HT-29 (cell line): ENCODE data around the gene MRPS35. TPM values are rescaled to one million over a fixed set of nuclear protein-coding genes. Genes with fewer than 3 reads are reported as not detected.

Experiments used
- DNase-seq: peaks from one replicate; pipeline ENCODE4 v3.0.0-alpha.2; 2015; ENCODE audit warnings: low spot score
- total RNA-seq: library from RNA; depleted of rRNA; stranded (reverse); fragments of >200 nt; shearing (Covaris generic); gene quantifications from 2 replicates; pipeline ENCODE4 v1.2.3, GENCODE V29; 2014; rRNA removed

Gene MRPS35
- 61.5 and 63.1 TPM in 2 replicates for total RNA-seq

DNA sequence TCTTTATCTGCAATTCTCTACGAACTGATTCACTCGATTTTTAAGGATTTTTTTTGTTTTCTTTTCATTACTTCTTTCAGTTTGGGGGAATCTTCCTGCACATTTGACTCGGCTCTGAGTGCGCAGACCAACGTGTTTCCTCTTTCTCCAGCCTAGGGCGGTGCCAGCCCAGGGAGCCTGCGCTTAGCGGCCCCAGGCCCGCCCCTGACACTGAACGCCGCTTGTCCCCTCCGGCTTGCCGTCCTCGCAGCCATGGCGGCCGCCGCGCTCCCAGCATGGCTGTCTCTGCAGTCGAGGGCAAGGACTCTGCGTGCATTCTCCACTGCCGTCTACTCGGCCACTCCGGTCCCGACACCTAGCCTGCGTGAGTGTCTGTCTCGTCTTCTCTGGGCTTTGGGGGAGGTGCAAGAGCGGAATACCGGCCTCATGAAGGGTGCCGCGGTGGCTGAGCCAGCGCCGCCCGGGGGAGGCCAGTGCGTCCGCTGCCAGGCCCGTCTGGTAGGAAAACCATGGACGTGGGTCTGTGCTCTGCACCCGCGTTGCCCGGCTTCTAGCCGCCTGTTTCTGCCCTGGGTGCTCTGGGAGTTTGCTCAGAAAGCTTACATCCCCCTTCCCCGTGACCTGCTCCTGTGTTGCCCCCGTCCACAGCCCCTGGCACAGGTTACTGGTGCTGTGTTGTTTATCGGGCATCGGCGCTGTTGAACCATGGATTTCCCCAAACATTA lies at the start of gene MRPS35:
TSS of gene MRPS35 (plus strand) at position 241 of the 725 bp plus-strand sequence. CDS start at position 253, 12 bp downstream.
- DNase-seq, result peak; percentile 93

DNA sequence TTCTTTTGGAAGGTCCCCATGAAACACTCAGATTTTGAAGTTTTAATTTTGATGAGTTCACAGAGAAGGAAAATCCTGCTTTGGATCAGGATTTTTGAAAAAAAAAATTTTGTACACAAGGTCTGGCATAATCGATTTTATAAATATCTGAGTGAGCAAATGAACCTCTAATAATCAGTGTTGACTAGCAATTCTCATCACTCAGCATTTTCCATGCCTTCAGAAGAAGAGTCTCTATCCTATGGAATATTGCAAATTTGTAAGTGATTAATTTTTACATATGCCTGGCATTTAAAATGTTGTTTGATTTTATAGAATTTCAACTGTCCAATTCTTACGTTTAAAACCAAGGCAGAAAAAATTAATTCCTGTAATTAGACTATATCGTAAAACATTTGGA lies 44.9 kb upstream of the MRPS35 start:
- DNase-seq, result no peak

DNA sequence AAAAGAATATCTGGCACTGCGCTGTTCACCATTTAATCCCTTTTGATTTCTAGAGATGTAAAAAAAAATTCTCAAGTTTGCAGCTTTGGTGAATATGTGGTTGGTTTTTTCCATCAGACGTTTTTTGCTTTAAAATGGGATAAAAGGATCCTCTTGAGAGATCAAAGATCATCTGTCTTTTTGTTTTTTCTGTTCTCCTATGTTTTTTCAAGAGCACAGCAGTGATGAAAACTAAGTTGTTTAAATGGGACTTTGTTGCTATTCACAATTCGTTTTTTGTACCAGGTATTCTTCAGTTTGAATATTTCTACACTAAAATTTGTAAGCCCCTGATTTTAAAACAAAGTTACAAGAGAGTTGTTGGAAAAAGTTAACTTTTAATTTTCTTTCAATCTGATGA lies 44.1 kb upstream of the MRPS35 start:
- DNase-seq, result no peak

DNA sequence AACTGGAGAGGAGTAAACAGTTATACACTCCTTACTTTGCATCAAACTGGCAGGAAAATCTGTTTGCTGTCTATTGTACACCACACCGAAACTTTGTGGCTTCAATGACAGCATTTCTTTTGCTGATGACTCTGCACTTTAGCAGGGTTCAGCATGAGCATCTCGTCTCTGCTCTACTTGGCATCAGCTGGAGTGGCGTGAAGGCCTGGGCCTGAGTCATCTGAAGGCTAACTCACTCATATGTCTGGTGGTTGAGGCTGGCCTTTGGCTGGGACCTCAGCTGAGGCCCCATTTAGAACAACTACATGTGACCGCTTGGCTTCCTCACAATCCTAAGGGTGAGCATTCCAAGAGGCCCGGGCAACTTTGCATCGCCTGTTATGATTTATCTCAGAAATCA lies 43.1 kb upstream of the MRPS35 start:
- DNase-seq, result no peak

DNA sequence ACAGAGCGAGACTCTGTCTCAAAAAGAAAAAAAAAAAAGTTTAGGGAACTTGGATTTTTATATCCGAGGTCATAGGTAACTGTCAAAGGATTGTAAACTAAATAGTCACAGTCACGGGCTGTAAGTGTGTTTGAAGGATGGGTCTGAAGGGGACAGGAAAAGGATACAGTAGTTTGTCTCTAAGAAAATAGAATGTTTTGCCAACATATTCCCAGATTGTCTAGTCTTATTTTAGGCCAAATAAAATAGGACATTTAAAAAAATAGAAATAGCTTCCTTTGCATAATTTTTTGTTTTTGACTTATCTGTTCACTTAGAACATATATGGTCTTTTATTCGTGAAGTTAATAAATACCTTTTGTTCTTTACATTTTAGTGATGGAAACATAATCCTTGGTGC lies 38.6 kb upstream of the MRPS35 start:
- no peak for DNase-seq

- DNase-seq, result no peak
These were observed 38.0 kb upstream of the MRPS35 start for GRCh38 chr12:27672643-27673042.

- no peak for DNase-seq
These were observed 37.4 kb upstream of the MRPS35 start for GRCh38 chr12:27673101-27673718.

- no peak for DNase-seq
These were observed 35.6 kb upstream of the MRPS35 start for GRCh38 chr12:27674989-27675388.

GRCh38 chr12:27680619-27681018 lies 30.0 kb upstream of the MRPS35 start:
- DNase-seq, result no peak

DNA sequence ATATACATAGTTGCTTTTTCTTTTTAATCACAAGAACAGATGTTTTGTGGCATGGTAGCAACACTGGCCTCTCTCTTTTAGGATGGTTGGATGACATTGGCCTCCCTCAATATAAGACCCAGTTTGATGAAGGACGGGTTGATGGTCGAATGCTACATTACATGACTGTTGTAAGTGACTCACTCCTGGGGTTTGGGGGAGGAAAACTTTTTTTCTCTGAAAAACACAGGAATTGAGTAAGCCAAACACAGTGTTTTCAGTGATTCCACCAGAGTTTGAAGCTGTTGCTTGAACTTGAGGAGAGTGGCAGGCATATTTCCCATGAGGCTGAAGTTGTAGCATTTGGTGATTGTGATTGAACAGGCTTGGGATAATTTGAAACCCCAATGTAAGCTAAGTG lies 28.1 kb upstream of the MRPS35 start:
- DNase-seq, result no peak

DNA sequence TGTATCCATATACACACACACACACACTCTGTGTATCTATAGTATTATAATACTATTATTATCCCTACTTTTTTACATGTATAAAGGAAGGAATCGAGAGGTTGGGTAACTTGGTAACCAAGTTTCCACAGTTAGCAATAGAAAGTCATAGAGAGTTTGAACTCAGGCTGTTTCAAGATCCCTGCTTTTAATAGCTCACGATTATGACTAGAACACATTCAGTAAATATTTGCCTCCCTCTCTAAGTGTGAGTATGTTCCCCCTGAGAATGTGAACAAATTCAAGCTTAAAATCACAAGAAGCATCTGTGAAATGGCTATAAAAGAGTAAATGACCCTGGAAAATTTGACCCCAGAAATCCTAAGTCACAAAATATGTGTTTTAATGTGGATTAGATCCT lies 25.4 kb upstream of the MRPS35 start:
- no peak for DNase-seq

DNA sequence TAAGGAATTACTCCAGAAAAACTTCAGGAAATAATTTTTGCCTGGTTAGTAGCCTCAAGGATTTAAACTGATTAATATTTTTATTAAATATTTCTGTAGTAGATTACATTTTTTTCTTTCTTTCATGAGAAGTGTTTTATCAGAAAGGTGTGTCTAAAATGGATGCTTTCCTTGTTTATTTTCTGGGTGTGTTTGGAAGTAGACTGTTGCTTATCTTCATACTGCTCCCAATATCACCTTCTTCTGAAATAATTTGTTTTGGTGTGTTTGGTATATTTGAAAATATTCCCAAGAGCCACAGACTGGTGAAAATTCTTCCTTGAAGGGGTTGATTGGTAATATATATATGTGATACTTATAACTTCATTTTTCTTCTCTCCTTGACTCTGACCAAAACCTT lies 24.5 kb upstream of the MRPS35 start:
- DNase-seq, result no peak

- DNase-seq, result no peak
These were observed 22.0 kb upstream of the MRPS35 start for GRCh38 chr12:27688671-27689070.

- DNase-seq, result no peak
These were observed 21.0 kb upstream of the MRPS35 start for GRCh38 chr12:27689558-27690180.

DNA sequence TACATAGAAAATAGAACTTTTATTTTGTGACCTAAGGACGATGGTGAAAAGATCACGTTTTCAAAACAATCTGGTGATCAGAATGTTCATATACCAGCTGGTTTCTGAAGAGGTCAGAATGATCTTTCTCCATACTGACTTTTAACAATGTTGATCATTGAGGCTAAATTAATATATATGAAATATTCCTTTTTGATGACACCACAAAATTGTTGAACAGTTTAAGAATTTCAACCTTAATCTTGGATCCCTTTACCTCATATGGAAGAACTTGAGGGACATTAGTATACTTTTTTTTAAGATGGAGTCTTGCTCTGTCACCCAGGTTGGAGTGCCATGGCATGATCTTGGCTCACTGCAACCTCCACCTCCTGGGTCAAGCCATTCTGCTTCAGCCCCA lies 17.2 kb upstream of the MRPS35 start:
- no peak for DNase-seq

- DNase-seq, result no peak
These were observed 14.9 kb upstream of the MRPS35 start for GRCh38 chr12:27695556-27696292.

- DNase-seq, result no peak
These were observed 14.4 kb upstream of the MRPS35 start, which contains the start of gene REP15 for GRCh38 chr12:27696293-27696652. REP15 (plus strand) TSS chr12:27696447; CDS start chr12:27696563, 116 bp downstream.

GRCh38 chr12:27696864-27697564 lies 13.6 kb upstream of the MRPS35 start:
- no peak for DNase-seq

DNA sequence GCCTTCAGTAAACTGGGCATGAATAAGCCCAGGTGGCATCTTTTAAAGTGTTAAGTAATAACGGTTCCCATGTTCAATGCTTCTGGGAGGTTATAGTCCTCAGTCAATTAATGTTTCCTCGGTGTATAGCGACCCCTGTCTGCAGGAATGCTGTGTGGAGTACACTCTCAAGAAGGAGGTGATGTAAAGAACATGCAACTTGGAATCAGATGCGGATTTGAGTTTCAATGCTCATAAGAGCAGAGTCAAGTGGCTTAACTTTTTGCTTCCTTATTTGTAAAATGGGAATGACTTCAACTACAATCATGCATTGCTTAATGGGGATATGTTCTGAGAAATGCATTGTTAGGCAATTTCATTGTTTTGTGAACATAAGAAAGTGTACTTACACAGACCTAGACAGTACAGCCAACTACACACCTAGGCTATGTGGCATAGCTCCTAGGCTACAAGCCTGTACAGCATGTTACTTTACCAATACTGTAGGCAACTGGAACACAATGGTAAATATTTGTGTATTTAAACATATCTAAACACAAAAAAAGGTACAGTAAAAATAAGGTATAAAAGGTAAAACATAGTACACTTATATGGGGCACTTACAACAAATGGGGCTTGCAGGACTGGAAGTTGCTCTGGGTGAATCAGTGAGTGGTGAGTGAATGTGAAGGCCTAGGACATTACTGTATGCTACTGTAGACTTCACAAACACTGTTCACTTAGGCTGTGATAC lies 6.7 kb upstream of the MRPS35 start:
- peak; percentile 94 for DNase-seq

GRCh38 chr12:27705263-27705662 lies 5.4 kb upstream of the MRPS35 start:
- no peak for DNase-seq

- no peak for DNase-seq
These were observed 3.4 kb upstream of the MRPS35 start for GRCh38 chr12:27707216-27707615.
